GM19238 (cell line): ENCODE data around the gene PAPPA2.
"Not testable (repeated sequence)": the region's sequence is repeated elsewhere in the genome, so short reads cannot be mapped to it uniquely, and the experiment has no call there.

Source experiments
- DNase-seq: peaks from one replicate; pipeline ENCODE4 v3.0.0; 2011; ENCODE audit warnings: low spot score; ENCODE audit not compliant: insufficient read length

Gene PAPPA2

DNA sequence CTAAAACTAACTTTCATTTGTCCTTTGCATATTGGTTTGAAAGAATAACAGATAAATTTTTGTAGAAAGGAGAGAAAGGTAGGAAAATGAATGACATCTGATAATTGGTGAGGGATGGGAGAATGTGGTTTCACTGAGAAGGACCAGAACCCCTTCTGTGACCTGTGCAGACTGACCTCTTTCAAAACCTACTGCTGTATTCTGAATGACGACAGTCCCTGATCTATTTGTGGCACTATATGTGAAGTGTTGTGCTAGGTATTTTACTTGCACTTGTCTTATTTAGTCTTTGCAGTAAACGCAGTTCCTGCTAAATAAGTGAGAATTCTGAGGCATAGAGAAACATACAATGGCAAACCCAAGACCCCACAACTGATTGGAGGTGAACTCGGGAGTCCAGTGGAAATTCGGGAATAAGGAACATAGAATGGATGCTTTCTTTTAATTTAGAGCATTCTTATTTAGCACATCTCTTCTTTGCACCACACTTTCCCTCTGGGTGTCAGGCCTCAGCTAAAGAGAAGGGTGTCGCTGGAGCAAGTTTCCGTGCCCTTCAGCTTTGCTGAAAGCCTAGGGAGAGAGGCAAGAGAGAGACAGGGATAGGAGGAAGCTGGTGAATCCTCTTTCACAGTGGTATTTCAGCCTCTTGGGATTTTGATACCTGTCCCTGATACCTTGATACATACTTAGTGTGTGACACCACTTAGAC is 230.2 kb downstream of the PAPPA2 start:
- DNase-seq = no peak

GRCh38 chr1:176693697-176694329 is 230.8 kb downstream of the PAPPA2 start:
- no peak for DNase-seq

DNA sequence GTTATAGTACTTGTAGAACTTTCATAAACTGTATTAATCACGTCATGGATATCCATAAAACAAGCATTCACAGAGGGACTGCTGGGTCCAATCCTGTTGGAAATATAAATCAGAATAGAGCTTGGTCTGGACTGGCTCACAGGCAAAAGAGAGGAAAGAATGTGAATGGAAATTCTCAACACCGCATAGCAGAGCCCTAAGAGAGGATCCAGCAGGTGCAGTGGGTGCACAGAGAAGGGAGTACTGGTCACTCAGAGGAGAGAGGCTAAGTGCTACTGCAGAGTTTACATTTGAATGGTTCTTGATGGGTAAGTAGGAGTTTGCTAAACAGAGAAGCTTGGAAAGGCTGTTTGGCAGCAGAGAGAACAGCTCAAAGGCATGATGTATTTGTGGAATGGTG is 231.7 kb downstream of the PAPPA2 start:
- no peak for DNase-seq

- no peak for DNase-seq
These were observed 233.1 kb downstream of the PAPPA2 start for GRCh38 chr1:176696109-176696508.

GRCh38 chr1:176696689-176697088 is 233.7 kb downstream of the PAPPA2 start:
- no peak for DNase-seq

- no peak for DNase-seq
These were observed 236.8 kb downstream of the PAPPA2 start for GRCh38 chr1:176699821-176700220.

GRCh38 chr1:176701151-176701866 is 238.3 kb downstream of the PAPPA2 start:
- DNase-seq = no peak

DNA sequence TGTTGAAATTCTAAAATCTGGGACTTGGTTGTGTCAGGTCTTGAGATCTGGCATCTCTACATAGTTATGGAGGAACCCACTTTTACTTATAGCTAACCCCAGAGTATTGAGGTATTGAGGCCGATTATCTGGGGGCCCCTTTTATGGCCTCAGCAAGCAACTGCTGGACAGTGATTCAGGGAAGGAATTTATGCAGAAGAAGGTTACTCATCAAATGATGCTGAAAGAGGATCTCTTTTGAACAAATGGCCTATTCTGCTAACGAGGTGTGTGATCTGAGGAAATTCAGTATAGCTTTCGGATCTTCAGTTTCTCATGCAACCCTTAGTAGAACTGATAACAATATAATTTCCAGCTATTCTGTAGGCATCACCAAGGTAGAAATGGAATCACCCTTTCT is 239.9 kb downstream of the PAPPA2 start:
- no peak for DNase-seq

DNA sequence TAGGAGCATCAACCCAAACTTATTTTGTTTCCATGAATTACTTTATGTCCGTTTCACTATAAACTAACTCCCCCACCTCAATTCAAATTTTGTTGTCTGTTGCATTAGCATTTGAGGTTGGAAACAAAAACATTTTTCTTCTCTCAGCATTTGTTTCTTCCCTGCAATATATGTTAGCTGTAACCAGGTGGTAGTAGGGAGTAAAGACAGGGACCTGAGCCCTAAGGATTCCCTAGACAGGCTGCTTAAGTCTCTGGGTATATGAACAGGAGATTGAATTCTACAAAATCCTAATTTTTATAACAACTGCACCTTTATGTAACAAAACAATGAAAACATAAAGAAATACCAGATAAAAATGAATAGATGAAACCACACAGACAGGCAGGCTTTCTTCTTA is 242.6 kb downstream of the PAPPA2 start:
- DNase-seq = no peak

DNA sequence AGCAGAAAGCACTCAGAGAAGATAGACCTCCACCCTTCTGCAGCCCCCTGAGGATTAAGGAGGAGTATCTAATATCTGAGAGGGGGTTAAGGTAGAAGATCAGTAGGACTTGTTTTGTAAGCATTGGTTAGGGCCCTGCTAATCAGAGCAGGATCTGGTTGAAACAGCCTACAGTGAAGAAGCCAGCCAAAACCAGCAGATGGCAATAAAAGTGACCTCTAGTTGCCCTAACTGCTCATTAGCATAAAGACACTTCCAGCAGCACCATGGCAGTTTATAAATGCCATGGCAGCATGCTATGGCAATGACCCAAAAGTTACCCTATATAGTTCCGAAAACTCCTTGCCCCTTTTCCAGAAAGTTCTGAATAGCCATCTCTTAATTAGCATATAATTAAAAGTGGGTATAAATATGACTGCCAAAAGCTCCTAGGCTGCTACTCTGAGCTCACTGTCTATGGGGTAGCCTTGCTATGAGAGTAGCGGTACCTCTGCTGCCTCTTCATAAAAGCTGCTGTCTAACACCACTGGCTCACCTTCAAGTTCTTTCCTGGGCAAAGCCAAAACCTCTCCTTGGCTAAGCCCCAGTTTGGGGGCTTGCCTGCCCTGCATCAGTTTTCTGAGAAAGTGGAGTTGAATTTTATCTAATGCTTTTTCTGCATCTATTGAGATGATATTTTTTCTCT is 254.2 kb downstream of the PAPPA2 start:
- no peak for DNase-seq

- no peak for DNase-seq
These were observed 256.5 kb downstream of the PAPPA2 start for GRCh38 chr1:176719447-176719846.

GRCh38 chr1:176720838-176721237 is 257.9 kb downstream of the PAPPA2 start:
- no peak for DNase-seq

DNA sequence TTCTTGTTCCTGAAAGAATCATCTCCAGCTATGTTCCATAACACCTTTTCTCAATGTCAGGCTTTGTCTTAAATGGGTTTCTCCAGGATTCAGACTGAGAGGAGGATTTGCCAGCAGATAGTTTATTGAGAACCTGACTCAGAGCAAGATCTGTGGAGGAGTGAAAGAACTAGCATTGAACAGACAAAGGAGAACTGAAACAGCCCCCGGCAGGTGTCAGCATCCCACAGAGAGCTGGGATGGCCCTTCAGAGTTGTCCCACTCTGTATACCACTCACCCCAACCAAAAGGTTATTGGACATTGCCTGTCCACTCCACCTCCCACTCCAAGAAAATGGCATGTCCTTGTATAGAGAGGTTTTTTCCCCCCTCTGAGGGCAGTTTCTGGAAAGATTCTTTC is 270.7 kb downstream of the PAPPA2 start:
- DNase-seq = no peak

GRCh38 chr1:176735201-176735600 is 272.2 kb downstream of the PAPPA2 start:
- DNase-seq = no peak

- no peak for DNase-seq
These were observed 273.0 kb downstream of the PAPPA2 start for GRCh38 chr1:176736015-176736414.

DNA sequence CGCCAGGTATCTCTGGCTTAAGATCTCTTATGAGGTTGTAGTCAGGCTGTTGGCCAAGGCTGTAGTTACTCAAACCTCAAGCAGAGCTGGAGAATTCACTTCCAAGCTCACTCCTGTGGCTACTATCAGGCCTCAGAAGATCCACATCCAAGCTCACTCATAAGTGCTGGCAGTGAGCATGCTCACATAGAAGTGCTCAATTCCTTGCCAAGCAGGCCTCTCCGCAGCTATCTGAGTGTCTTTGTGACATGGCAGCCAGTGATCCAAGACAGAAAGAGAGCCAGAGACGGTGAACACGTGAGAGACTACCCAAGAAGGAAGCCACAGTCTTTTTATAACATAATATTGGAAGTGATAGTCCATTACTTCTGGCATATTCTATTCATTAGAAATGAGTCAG is 278.2 kb downstream of the PAPPA2 start:
- no peak for DNase-seq

DNA sequence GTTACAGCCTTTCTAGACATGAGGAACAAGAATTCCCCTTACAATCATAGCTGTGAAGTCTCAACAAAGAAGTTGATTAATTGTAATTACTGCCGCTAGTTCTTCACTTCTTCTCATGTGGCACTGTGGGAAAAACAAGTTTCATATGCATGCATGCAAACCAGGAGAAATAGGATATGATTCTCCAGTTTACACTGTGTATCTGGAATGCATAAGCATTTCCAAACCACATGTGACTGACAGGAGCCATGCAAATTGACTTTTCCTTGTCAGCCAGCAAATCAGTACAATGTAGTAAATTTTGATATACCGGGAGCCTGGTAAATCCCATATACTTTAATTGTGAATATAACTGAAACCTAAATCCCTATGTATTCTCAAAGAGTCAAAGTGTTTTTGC is 279.3 kb downstream of the PAPPA2 start:
- DNase-seq = no peak

- no peak for DNase-seq
These were observed 281.2 kb downstream of the PAPPA2 start for GRCh38 chr1:176744142-176744541.

DNA sequence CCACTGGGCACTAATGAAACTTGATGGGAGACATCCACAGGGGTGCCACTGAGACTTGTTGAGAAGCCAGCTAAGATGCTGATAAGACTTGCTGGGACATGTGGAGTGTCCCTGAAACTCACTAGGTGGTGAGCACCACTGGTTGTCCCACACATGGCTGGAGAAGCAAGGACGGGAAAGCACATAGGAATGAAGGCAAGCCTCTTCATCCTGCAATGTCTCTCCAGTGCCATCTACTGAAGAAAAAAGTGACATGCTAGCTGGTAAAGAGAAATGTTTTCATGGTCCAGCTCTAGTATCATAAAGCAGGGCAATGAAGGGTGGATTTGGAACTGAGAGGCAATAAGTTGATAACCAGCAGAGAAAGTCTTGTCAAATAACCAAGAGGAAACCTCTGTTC is 283.0 kb downstream of the PAPPA2 start:
- no peak for DNase-seq

DNA sequence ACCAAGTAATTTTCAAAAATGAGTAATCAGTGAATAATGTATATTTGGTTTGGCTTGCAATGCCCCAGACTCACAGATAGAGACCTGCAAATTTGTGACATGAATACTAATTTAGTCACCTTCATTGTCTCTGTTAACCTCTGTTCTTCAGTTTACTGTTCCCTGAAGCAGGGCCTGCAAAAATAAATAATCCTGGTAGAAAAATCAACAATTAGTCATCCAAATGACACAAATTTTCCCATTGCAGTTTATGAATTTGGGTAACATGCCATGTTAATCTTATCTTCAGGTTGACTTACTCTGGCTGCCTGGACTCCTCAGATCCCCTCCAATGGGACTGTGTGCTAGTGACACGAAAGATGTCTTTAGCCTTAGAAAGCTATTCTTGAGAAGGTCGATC is 289.5 kb downstream of the PAPPA2 start:
- DNase-seq = no peak

GRCh38 chr1:176754676-176755075 is 291.7 kb downstream of the PAPPA2 start:
- no peak for DNase-seq

GRCh38 chr1:176756817-176757216 is 293.8 kb downstream of the PAPPA2 start:
- not testable (repeated sequence) for DNase-seq
